NCI-H510A (cell line): ENCODE results near the gene C21orf58.

ENCODE experiments used
- DNase-seq: peaks from one replicate; lab custom pipeline; 2025; lab: John Stamatoyannopoulos, UW

The C21orf58 gene

DNA sequence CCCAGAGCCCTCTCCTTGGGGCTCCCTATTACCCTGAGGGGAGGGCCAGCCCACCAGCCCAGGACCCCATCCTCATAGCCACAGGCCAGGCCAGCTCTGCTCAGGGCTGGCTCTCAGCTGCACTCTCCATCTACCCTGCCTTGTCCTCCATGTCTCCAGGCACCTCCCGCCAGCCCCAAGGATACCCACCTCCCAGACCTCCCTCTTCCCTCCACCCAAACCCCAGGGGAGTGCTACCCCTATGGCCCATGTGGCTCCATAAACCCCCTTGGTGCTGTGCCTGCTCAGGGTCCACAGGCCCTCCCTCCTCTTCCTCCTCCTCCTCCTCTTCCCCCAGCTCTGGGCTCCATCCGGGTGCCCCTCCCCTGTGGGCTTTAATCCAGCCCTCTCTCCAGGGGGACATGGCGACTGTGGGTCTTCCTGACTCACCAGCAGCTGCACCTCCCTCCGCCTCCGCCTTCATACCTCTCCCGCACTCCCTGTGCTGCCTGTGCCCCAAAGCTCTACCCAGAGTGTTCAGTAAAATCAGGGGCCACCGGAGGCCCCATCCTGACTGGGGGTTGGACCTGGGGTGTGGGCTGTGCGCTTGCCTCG, 28.4 kb downstream of the C21orf58 start:
- no peak for DNase-seq

DNA sequence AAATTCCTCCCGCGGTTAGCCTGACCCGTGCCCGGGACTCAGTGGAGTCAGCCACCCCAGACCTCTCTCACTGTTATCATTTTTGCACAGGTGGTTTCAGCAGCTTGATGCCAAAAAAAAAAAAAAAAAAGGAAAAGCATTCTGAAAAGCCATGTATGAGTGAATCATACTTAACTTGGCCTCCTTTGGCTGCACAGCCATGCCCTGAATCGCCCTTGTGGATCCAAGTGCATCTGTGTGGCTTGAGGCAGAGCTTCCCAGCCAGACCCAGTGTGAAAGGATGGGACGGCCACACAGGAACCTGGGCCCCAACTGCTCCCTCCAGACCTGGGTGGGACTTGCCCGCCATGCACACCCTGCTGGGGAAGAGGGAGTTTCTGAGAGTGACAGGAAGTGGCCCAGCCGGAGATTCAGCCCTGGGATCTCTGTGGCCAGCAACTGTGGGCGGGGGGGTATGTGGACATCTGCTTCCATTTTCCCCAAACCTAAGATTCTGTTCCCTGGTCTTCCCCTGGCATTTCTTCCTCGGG, 29.0 kb downstream of the C21orf58 start:
- no peak for DNase-seq

DNA sequence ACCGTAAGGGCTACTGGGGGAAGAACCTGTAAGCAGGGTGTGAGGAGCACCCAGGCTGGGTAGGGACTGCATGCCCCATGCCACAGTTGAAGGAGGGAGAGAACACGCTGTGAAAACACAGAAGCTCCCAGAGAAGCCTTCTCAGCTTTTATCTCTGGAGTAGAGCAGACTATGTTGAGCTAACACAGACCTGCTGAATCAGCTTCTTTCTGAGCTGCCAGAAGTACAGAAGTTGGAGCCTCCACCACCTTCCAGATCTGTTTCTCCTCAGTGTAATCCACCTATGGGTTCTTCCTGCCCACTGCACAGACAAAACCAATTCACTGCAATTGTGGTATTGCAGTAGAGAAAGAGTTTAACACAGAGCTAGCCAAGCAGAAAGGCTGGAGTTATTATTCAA, 32.1 kb downstream of the C21orf58 start:
- no peak for DNase-seq

DNA sequence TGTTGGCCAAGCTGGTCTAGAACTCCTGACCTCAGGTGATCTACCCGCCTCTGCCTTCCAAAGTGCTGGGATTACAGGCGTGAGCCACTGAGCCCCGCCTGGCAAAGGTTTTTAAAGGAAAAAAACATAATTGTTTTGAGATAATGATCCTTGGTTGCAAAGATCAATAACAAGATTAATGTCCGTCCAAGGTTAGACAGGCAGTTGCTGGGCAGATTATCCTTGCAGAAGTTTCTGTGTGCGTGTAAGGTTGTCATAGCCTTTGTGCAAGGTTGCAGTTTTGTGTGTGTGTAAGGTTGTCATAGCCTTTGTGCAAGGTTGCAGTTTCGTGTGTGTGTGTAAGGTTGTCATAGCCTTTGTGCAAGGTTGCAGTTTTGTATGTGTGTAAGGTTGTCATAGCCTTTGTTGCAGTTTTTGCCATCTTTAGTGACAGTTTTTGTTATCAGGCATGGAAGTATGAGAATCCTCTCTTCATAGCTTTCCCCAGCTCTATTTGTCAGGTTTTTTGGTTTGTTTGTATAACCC, 34.0 kb downstream of the C21orf58 start:
- DNase-seq = no peak

DNA sequence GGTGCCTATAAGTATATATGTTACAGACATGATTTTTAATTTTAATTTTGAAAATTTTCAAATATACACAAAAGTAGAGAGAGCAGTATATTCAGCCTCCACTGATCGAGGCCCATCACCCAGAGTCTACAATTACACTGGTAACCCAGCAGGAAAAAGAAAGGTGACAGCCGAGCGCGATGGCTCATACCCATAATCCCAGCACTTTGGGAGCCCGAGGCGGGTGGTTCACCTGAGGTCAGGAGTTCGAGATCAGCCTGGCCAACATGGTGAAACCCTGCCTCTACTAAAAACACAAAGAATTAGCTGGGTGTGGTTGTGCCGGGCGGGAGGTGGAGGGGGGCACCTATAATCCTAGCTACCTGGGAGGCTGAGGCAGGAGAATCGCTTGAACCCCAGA, 36.1 kb downstream of the C21orf58 start:
- DNase-seq = no peak

DNA sequence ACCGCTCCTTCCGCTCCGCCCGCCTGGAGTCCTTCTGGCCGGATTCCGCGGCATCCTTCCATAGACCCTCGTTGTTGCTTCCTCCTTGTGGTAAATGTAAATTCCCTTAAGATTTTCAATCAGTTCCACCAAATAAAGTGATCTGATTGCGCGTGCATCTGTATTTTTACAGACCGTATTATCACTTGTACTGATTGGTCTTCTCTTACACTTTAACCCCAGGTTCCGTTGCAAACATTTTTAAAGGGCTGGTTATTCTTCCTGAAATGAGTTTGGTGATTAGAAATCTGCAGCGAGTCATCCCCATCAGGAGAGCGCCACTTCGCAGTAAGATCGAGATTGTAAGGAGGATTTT, 37.0 kb downstream of the C21orf58 start:
- no peak for DNase-seq

DNA sequence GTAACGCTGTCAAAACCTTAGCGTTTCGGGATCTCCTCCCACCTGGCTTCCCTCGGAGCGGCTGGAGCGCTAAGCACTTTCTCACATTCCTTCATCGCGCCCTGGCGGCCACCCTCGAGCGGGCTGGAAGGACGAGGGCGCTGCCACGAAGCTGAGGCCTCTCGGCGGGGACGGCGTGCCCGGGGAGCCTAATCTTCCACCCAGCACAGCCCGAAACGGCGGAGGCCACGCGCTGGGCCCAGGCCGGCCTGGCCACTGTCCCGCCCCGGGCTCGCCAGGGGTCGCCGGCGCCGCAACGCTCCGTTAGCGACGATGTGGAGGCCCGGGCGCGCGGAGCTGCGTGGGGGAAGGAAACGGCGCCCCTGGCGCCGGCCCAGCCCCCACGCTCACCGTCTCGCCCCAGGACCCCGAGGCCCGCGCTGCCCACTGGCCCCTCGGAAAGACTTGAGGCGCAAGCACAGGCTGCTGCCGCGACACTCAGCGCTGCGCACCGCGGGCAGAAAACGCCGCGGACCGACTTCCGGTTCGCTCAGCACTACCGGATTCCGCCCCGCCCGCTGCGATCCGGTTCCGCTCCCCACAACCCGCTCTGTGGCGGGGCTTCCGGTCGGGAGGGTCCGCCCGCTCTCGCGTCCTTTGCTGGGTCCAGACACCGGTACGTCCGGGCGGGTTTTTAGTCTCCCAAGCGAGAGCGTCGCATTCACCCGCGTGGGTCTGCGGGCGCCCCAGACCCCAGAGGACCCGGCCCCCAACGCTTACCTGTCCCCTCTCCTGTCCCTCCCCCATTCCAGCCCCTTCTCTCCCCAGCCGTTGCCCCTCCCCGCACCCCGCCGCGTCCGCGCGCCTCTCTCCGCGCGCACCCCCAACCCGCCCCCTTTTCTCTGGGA, 37.7 kb downstream of the C21orf58 start, which contains the start of gene YBEY:
TSS of gene YBEY (plus strand) at position 582 of the 887 bp plus-strand sequence. CDS start 572 bp downstream, outside the sequence.
- DNase-seq = peak; percentile 89

DNA sequence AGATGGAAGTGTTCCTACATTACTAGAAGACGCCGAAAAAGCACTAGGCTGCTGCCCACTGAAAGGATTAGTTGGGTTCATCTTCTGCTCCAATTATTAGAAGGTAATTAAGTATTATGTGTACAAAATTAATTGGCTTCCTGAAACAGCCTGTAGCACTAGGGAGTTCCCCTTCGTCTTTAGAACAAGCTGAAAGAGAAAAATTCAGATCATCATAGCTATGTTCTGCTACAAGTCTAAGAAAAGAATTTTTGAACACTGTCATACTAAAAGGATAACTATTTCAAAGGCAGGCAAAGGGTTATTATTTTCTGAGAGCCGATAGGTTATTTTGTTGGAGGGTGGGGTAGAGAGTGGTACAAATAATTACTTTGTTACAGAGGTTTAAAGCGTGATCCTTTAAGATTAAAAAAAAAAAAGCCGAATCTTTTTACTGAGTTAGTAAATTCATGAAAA, 38.4 kb downstream of the C21orf58 start, which contains the start of gene MCM3AP:
TSS of gene MCM3AP (minus strand) at position 406 of the 456 bp plus-strand sequence. CDS start at position 81, 325 bp downstream.
- no peak for DNase-seq

DNA sequence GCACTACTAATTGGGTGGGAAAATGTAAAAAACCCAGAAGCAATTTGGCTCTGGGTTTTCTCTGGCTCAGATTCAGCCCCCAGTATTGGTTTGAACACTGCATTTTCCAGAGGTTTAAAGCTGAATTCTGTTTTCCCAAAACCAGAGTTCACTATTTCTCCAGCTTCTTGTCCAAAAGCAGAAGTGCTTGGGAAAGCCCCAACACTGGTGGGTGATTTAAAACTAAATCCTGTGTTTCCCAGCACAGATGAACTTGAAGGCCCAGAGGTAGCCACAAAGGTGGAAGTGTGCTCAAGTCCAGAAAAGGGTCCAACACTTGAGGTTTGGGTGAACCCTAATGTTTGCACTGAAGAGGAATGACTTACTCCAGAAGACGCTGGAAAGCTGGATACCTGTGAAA, 38.9 kb downstream of the C21orf58 start:
- DNase-seq = no peak

DNA sequence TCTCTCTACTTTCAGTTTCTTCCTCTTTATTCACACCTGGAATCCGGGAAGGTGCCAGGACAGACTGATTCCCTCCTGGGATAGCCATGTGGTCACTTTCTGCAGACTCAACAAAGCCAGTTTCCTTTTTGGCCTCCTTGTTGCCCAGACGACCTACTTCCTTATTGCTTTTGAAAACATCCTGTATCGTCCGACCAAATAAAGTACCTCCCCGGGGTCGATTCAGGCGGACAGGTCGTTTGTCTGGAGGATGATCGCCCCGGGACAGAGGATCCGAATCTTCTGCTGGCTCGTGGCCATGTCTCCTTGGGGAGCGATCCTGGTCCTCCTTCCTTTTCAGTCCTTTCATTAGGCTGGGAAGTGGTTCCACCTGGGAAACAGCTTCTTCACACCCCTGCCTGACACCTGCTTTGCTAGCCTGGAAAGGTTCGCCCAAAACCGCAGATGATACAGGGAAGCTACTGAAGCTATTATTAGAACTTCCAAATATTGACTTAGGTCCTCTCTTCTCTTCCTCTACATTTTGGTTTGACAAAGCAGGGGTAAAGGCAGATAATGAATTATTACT, 39.5 kb downstream of the C21orf58 start:
- no peak for DNase-seq

DNA sequence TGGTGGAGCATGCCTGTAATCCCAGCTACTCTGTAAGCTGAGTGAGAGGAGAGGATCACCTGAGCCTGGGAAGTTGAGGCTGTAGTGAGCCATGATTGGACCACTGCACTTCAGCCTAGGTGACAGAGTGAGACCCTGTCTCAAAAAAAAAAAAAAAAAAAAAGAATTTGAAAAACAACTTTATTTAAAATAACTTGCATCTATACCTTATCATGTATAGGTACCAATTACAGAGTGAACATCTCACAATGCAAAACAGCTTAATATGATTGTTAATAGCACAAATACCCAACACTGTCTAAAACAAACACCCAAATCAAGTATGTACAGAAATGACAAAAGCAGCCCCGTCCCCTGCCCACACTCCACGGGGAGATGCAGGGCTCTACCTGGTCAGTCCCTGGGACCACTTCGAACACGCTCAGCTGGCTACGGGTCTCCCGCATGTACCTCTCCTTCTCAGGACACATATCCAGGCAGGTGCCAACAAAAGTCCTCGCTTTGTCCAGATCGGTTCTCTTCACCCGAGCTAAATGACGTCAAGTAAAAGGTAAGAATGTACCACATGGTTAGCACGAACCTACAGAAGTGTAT, 48.8 kb downstream of the C21orf58 start:
- DNase-seq = no peak

DNA sequence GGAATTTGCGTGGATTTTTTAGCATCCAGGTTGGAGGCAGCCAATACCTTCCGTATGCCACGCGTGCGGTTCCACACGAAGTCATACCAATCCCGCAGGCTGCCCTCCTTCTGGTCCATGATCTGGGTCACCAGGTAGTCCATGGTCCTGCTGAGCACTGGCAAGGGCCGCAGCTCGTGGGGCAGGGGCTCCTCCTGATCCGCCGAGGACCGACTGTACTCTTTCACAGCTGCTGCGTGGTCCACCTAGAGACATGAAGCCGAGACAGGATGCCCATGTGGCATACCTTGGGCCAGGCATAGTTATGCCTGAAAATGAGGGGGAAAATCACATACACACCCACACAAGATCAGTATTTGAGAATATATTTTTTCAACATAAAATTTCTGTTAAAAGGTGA, 50.3 kb downstream of the C21orf58 start:
- DNase-seq = no peak

DNA sequence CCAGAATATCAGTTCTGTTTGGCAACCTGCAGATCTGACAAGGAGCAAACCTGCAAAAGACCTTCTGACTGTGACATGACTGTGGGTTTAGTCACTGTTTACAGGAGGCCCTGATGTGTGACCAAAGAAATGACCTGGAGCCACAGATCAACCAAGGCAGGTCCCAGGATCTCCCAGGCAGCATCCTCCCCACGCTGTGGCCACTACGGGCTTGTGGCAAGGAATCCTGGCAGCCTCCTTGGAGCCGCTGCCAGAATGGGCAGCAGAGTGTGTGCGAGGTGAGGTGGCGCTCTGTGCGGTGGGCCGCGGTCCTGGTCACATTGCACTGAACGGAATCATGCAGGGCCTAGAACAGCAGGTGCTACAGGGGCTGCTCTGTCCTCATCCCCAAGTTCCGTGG, 54.2 kb downstream of the C21orf58 start:
- DNase-seq = no peak

DNA sequence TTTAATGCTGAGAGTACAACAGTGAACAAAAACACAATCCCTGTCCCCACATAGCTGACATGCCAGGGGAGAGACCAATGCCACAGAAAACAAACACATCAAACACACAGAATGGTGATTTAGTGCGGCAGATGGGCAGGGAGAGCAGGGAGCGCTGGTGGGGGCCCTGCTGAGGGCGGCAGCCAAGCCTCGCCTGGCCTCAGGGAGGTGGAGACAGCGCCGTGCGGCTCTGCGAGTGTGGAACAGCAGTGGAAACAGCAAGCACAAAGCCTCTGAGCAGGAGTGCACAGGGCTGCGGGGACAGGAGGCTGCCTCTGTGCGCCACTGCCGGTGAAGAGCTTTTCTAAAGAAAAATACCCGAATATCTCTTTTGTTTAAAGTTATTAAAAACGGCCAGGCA, 55.3 kb downstream of the C21orf58 start:
- DNase-seq = no peak

DNA sequence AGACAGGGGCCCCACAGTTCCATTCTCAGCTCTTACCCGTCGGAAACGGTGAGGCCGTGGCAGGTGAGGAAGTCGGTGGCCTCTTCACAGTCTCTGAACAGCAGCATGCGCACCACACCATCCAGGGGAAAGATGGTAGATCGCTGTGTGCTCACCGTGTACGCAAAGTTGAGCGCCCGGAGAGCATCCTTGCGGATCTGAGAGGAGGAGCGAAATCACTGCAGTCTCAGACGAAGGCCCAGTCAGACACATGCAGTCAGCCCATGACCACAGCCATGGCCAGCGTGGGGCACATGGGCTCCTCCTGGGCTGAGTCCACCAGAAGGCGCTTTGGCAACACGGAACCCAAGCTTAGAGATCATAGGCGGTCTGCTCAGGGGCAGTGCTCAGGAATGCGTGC, 56.7 kb downstream of the C21orf58 start:
- DNase-seq = no peak

DNA sequence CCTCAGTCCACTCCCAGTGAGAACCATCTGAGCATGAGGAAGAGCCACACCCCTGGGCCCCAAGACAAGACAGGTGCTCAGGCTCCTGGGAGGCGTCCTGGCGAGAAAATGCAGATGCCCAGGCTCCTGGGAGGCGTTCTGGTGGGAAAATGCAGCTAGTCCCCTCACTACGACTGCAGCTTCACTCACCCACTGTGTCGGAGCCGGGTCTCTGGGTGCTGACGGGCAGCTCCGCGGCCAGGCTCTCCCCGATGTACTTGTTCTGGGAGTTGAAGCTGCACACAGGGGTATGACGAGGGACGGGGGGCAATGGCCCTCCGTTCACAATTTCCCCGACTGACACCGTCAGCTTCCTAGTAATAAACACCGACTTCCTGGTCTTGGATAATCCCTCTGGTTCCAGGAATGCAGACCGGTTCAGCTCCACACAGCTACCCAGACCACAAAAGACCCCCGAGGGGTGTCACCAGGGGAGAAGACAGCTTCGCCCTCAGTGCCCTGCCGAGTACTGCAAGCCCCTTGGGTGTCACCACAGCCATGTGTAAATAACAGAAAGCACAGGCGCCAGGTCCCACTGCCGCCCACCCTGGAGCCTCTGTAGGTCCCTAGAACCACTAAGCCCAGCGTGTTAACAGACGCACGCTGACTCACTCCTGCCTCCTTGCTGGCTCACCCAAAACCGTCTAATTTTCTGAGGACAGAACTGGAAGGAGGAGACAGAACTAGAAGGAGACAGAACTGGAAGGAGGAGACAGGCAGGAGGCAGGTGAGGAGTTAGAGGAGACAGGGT, 57.7 kb downstream of the C21orf58 start:
- no peak for DNase-seq

DNA sequence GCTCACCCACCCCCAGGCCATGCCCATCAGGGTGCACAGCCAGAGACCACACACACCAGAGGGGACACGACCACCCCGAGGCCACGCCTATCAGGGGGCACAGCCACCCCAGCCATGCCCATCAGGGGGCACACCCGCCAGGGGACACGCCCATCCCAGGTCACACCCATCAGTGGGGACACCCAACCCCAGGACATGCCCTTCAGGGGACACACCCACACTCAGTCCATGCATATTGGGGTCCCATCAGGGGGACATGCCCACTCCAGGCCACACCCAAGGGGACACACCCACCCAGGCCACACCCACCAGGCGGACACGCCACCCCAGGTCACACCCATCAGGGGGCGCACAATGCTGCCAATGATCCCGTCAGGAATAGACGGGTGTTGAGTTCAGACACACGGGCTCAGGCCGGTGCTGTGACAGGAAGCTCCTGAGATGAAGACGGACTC, 59.0 kb downstream of the C21orf58 start:
- DNase-seq = no peak

DNA sequence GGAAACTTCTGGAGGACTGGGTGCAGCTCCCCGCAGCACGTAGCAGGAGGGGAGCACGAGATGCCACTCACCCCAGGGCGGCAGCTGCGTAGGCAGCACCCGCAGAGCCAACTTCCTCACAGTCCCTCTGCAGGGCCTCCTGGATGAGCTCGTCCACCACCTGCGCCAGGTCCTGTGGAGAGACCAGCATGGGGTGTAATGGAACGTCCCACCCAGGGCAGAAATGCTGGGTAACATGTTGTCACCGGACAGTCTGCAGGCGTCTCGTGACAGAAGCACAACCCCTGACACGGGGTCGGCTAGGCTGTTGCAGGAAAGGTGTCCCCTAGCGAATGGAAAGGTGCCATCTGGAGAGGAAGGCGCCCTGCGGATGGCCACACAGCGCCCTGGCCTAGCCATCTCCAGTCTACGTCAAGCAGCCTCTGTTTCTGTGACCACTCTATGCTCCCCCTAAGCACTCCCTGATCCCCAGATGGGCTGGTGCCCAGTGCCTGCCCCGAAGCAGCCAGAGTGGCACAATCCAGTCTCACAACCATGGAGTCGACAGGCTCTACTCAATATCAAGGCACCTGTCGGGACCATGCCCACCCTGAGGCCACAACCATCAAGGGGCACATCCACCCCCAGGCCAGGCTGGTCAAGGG, 59.5 kb downstream of the C21orf58 start:
- no peak for DNase-seq

DNA sequence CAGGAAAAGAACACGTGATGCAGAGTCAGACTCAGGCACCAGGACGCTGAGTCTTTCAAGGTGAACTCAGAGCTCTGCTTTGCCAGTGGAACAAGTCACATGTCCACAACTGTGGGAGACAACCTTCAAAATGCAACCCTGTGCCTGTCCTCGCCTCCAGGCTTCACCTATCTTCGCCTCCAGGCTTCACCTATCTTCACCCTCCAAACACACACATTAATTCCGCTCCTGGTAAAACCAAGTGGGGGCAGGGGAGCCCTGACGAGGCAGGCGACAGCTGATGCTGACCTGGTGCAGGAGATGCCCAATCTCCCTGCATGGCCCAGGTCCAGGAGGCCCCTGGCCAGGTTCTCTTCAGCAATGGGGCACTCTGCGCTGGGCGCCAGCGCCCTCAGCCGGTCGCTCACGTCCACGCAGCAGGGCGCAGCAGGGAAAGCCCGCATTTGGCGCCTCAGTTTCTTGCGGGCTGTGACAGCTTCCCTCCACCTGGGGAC, 67.1 kb downstream of the C21orf58 start:
- no peak for DNase-seq

DNA sequence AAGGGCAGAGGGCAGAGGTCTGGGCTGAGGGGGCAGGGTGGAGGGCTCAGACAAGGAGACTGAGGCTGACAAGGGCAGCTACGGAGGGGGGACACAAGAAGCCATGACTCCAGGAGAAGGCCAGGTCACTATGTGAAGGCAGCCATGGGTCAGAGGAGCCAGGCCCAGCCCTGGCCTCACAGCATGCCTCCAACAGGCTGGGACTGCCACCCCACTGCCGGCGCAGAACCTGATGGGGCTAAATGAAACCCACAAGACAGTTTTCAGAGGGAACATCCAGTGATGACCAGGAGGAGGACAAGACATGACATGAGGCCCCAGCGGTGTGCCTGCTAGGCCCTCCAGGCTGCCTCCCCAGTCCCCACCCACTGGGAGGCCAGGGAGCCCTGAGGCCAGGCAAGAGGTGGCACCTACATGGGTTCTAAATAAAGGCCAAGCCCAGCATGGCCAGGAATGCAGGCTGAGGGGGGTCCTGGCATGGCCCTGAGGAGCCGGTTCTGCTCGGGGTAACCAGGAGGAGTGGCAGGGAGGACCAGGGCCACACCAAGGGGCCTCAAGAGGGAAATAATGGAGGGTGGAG, 67.8 kb downstream of the C21orf58 start:
- no peak for DNase-seq
